Astrocyte (in vitro differentiated cells and primary cell): ENCODE data around the gene TOMM70. TPM values are rescaled to one million over a fixed set of nuclear protein-coding genes. Genes with fewer than 3 reads are reported as not detected.

Experiments used
- DNase-seq: peaks from one replicate; pipeline ENCODE4 v3.0.0-alpha.2; 2010; ENCODE audit warnings: low read depth
- FAIRE-seq: peaks from 2 replicates; lab custom pipeline; 2011; peaks lifted over from hg19 to GRCh38; lab: Jason Lieb, UNC
- H2AFZ ChIP-seq: 2 replicates; pipeline ENCODE4 v1.6.0; 2012; ENCODE audit warnings: low read depth, low read length, inconsistent platforms
- H3K27ac ChIP-seq: 2 replicates; pipeline ENCODE4 v1.5.1; 2011; ENCODE audit warnings: low read depth, low read length, inconsistent platforms
- H3K27me3 ChIP-seq: 2 replicates; pipeline ENCODE4 v1.6.0; 2011; ENCODE audit warnings: low read length, inconsistent platforms; ENCODE audit not compliant: insufficient read depth
- H3K36me3 ChIP-seq: 2 replicates; pipeline ENCODE4 v1.5.1; 2011; ENCODE audit warnings: low read length, inconsistent platforms; ENCODE audit not compliant: insufficient read depth
- H3K4me1 ChIP-seq: 2 replicates; pipeline ENCODE4 v1.5.1; 2011; ENCODE audit warnings: low read length, inconsistent platforms; ENCODE audit not compliant: insufficient read depth
- H3K4me2 ChIP-seq: 2 replicates; pipeline ENCODE4 v1.6.0; 2012; ENCODE audit warnings: low read length, inconsistent platforms
- H3K4me3 ChIP-seq: 2 replicates; pipeline ENCODE4 v1.5.1; 2011; ENCODE audit warnings: low read depth, mild to moderate bottlenecking, low read length, inconsistent platforms; ENCODE audit not compliant: insufficient read depth
- H3K79me2 ChIP-seq: 2 replicates; pipeline ENCODE4 v1.6.0; 2012; ENCODE audit warnings: mild to moderate bottlenecking, low read length, inconsistent platforms; ENCODE audit not compliant: insufficient read depth
- H3K9ac ChIP-seq: 2 replicates; pipeline ENCODE4 v1.6.0; 2012; ENCODE audit warnings: mild to moderate bottlenecking, low read length, inconsistent platforms
- H3K9me3 ChIP-seq: 2 replicates; pipeline ENCODE4 v1.5.1; 2012; ENCODE audit warnings: low read depth, mild to moderate bottlenecking, low read length, inconsistent platforms; ENCODE audit not compliant: insufficient read depth
- H4K20me1 ChIP-seq: 2 replicates; pipeline ENCODE4 v1.6.0; 2012; ENCODE audit warnings: low read length, inconsistent platforms; ENCODE audit not compliant: insufficient read depth
- H3K27ac Mint-ChIP-seq: one replicate; pipeline ENCODE4 v1.8.0; 2021; ENCODE audit warnings: mild to moderate bottlenecking, mixed read lengths; ENCODE audit not compliant: unreplicated experiment
- H3K27me3 Mint-ChIP-seq: one replicate; pipeline ENCODE4 v1.8.0; 2021; ENCODE audit warnings: low read depth, mixed read lengths; ENCODE audit not compliant: unreplicated experiment
- H3K36me3 Mint-ChIP-seq: one replicate; pipeline ENCODE4 v1.8.0; 2021; ENCODE audit warnings: low read depth, mixed read lengths; ENCODE audit not compliant: unreplicated experiment
- H3K4me1 Mint-ChIP-seq: one replicate; pipeline ENCODE4 v1.8.0; 2021; ENCODE audit warnings: low read depth, mixed read lengths; ENCODE audit not compliant: unreplicated experiment
- H3K4me3 Mint-ChIP-seq: one replicate; pipeline ENCODE4 v1.8.0; 2021; ENCODE audit warnings: mild to moderate bottlenecking, moderate library complexity, mixed read lengths; ENCODE audit not compliant: unreplicated experiment
- H3K9me3 Mint-ChIP-seq: one replicate; pipeline ENCODE4 v1.8.0; 2021; ENCODE audit warnings: mild to moderate bottlenecking, mixed read lengths; ENCODE audit not compliant: unreplicated experiment
- EZH2 ChIP-seq: IDR thresholded peaks from 2 replicates; pipeline ENCODE4 v1.6.1; 2012; ENCODE audit warnings: mild to moderate bottlenecking, low read length, inconsistent platforms; ENCODE audit not compliant: insufficient read depth
- total RNA-seq: library from RNA; stranded (reverse); gene quantifications from 2 replicates; pipeline ENCODE4 v1.2.1, GENCODE V29; 2021
- TF ChIP-seq, protein P1 (sequence below): IDR thresholded peaks from 2 replicates; pipeline ENCODE4 v1.5.1; 2011; ENCODE audit warnings: low read depth, mild to moderate bottlenecking, inconsistent platforms, low read length, moderate library complexity; ENCODE audit not compliant: insufficient read depth

TOMM70 gene
- total RNA-seq, 1 donor from 2014 or later, result 48.9 TPM

DNA sequence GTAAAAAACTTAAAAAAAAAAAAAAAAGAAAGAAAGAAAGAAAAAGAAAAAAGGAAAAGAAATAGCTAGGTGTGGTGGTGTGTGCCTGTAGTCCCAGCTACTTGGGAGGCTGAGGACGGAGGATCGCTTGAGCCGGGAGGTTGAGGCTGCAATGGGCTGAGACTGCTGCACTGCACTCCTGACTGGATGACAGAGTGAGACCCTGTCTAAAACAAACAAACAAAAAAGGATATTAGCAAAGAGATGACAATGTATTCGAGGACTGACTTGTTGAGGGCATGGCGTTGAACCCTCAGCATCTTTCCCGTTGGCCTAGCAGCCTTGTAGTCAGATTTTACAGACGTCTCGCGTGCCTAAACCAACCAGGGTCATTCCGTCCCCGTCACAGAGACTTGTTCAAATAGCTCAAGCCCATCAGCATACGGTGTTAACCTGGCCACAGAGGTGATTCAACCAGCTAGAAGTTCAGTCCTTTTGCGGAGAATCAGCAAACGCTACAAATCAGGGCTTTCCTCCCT is 66.9 kb downstream of the TOMM70 start:
- TF ChIP-seq, protein P1, sequence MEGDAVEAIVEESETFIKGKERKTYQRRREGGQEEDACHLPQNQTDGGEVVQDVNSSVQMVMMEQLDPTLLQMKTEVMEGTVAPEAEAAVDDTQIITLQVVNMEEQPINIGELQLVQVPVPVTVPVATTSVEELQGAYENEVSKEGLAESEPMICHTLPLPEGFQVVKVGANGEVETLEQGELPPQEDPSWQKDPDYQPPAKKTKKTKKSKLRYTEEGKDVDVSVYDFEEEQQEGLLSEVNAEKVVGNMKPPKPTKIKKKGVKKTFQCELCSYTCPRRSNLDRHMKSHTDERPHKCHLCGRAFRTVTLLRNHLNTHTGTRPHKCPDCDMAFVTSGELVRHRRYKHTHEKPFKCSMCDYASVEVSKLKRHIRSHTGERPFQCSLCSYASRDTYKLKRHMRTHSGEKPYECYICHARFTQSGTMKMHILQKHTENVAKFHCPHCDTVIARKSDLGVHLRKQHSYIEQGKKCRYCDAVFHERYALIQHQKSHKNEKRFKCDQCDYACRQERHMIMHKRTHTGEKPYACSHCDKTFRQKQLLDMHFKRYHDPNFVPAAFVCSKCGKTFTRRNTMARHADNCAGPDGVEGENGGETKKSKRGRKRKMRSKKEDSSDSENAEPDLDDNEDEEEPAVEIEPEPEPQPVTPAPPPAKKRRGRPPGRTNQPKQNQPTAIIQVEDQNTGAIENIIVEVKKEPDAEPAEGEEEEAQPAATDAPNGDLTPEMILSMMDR, result no peak
- no peak for TF ChIP-seq EZH2
- H3K4me3 ChIP-seq, result peak overlapping the region; percentile 88
- peak overlapping the region; percentile 42 for H3K27ac Mint-ChIP-seq
- no peaks in the 10 kb centered on the region for H3K27me3 Mint-ChIP-seq
- H3K4me2 ChIP-seq, result peak overlapping the region; percentile 100
- H3K9me3 Mint-ChIP-seq, result no peaks in the 10 kb centered on the region
- no peak for DNase-seq
- peaks cover 3% of the 10 kb centered on the region for H3K4me1 Mint-ChIP-seq
- FAIRE-seq, result no peak
- H3K4me1 ChIP-seq, result peaks cover 6% of the 10 kb centered on the region
- no peaks in the 10 kb centered on the region for H3K27me3 ChIP-seq
- peaks cover 4% of the 10 kb centered on the region for H3K36me3 Mint-ChIP-seq
- H3K79me2 ChIP-seq, result no peaks in the 10 kb centered on the region
- no peaks in the 10 kb centered on the region for H4K20me1 ChIP-seq
- H3K27ac ChIP-seq, result peak overlapping the region; percentile 46
- H2AFZ ChIP-seq, result peak overlapping the region; percentile 100
- no peaks in the 10 kb centered on the region for H3K9me3 ChIP-seq
- H3K36me3 ChIP-seq, result no peaks in the 10 kb centered on the region
- peak overlapping the region; percentile 85 for H3K9ac ChIP-seq
- peak overlapping the region; percentile 83 for H3K4me3 Mint-ChIP-seq

DNA sequence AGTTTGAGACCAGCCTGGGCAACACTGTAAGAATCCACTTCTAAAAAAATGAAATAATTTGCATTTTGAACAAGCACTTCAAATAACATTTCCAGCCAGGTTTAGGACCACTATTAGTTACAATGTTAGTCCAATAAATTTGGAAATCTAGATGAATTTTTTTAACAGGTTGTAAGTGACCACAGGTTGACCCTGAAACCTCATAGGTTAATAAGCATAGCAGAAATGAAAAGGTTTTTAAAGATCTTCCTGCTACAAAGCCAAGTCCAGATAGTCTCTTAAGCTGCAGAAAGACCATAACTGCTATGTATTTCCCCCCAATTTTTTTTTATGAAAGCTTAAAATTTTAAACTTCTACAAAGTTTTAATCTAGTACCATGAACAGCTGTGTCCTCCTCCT is 67.8 kb downstream of the TOMM70 start:
- no peak for DNase-seq
- no peak overlapping the region for H2AFZ ChIP-seq
- H3K4me3 Mint-ChIP-seq, result no peak overlapping the region
- no peaks in the 10 kb centered on the region for H3K79me2 ChIP-seq
- no peak overlapping the region for H3K9ac ChIP-seq
- H3K27ac ChIP-seq, result no peak overlapping the region
- no peak overlapping the region for H3K27ac Mint-ChIP-seq
- H3K4me1 ChIP-seq, result peaks cover 6% of the 10 kb centered on the region
- TF ChIP-seq EZH2, result no peak
- TF ChIP-seq, protein P1, result no peak
- no peaks in the 10 kb centered on the region for H3K9me3 Mint-ChIP-seq
- H3K4me1 Mint-ChIP-seq, result peaks cover 3% of the 10 kb centered on the region
- H4K20me1 ChIP-seq, result no peaks in the 10 kb centered on the region
- H3K36me3 ChIP-seq, result no peaks in the 10 kb centered on the region
- no peaks in the 10 kb centered on the region for H3K9me3 ChIP-seq
- peaks cover under 1% of the 10 kb centered on the region for H3K36me3 Mint-ChIP-seq
- no peak overlapping the region for H3K4me3 ChIP-seq
- H3K27me3 Mint-ChIP-seq, result no peaks in the 10 kb centered on the region
- no peaks in the 10 kb centered on the region for H3K27me3 ChIP-seq
- H3K4me2 ChIP-seq, result no peak overlapping the region
- no peak for FAIRE-seq

DNA sequence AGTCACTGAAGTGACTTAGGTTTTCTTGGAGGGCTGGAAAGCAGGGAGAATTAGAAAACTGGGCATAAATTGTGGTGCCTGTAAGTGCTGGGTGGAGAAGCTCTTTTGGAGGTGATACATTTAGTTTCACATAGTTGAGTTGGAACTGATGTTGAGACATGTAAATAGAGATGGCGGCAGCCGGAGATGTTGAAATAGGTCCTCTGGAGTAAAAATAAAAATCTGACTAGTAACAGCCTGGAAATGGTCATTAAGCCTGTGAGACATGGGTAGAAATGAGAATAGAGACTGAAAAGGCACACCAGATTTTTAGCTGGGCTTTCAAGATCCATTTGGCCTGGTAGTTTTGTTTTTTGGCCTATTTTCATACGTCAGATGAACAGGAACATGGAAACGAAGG is 69.2 kb downstream of the TOMM70 start:
- H3K79me2 ChIP-seq, result no peaks in the 10 kb centered on the region
- no peaks in the 10 kb centered on the region for H3K27me3 ChIP-seq
- peaks cover 3% of the 10 kb centered on the region for H3K9me3 Mint-ChIP-seq
- no peaks in the 10 kb centered on the region for H3K9me3 ChIP-seq
- H3K36me3 ChIP-seq, result peaks cover 4% of the 10 kb centered on the region
- H3K27ac Mint-ChIP-seq, result no peak overlapping the region
- no peak for TF ChIP-seq EZH2
- TF ChIP-seq, protein P1, result no peak
- no peak overlapping the region for H3K27ac ChIP-seq
- peaks cover 6% of the 10 kb centered on the region for H3K4me1 ChIP-seq
- H3K4me1 Mint-ChIP-seq, result peaks cover 3% of the 10 kb centered on the region
- no peak overlapping the region for H2AFZ ChIP-seq
- no peak overlapping the region for H3K4me2 ChIP-seq
- H3K36me3 Mint-ChIP-seq, result peaks cover 14% of the 10 kb centered on the region
- H4K20me1 ChIP-seq, result no peaks in the 10 kb centered on the region
- H3K4me3 ChIP-seq, result no peak overlapping the region
- FAIRE-seq (no peak), DNase-seq (no peak)
- H3K4me3 Mint-ChIP-seq, result no peak overlapping the region
- no peaks in the 10 kb centered on the region for H3K27me3 Mint-ChIP-seq
- H3K9ac ChIP-seq, result no peak overlapping the region
